ENCODE data around the gene PBX3.

The PBX3 gene

GRCh38 chr9:125757834-125758233, 10.7 kb downstream of the PBX3 start:
- no peak for DNase-seq (ENCODE audit: extremely low read depth, low read depth)
- TF ChIP-seq, protein P1, sequence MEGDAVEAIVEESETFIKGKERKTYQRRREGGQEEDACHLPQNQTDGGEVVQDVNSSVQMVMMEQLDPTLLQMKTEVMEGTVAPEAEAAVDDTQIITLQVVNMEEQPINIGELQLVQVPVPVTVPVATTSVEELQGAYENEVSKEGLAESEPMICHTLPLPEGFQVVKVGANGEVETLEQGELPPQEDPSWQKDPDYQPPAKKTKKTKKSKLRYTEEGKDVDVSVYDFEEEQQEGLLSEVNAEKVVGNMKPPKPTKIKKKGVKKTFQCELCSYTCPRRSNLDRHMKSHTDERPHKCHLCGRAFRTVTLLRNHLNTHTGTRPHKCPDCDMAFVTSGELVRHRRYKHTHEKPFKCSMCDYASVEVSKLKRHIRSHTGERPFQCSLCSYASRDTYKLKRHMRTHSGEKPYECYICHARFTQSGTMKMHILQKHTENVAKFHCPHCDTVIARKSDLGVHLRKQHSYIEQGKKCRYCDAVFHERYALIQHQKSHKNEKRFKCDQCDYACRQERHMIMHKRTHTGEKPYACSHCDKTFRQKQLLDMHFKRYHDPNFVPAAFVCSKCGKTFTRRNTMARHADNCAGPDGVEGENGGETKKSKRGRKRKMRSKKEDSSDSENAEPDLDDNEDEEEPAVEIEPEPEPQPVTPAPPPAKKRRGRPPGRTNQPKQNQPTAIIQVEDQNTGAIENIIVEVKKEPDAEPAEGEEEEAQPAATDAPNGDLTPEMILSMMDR (IDR thresholded peaks at IDR 0.05; ENCODE audit: low read depth, low read length): no peak

DNA sequence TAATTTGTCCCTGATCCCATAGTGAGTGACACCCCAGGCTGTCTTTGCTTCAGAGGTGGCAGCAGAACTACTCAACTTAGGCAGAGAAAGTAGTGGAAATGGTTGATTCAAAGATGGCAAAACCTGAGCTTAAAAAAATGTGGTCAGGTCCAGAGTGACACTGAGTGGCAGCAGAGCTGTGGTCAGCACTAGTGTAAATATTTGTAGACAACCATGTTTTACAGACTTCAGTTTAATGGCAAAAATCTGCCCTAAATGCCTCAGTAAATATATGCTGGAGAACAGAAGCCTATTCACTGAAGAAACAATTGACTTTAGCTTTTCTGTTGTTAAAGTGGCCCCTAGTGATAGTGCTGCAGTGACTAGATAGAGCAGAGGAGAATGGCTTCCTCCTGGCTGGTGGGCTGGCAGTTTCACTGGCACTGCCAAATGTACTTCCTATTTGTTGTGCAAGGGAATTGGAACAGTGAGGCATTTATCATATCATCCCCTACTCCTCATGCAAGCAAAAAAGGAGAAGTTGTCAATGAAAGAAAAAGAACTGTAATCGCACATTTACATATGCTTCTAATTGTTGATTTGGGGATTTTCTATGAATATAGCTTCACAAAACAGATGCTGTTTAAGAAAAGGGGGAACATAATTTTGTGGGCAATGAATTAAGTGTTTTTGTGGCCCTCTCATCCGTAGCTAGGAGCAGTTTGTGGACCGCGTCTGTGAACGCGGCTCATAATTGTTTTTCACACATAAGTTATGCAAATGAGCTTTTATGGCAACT, 12.0 kb downstream of the PBX3 start:
- DNase-seq (ENCODE audit: extremely low read depth, low read depth): no peak
- TF ChIP-seq, protein P1 (IDR thresholded peaks at IDR 0.05; ENCODE audit: low read depth, low read length): no peak

GRCh38 chr9:125759764-125760129, 12.6 kb downstream of the PBX3 start:
- TF ChIP-seq, protein P1 (IDR thresholded peaks at IDR 0.05; ENCODE audit: low read depth, low read length): no peak
- no peak for DNase-seq (ENCODE audit: extremely low read depth, low read depth)

GRCh38 chr9:125760537-125760936, 13.4 kb downstream of the PBX3 start:
- no peak for DNase-seq (ENCODE audit: extremely low read depth, low read depth)
- TF ChIP-seq, protein P1 (IDR thresholded peaks at IDR 0.05; ENCODE audit: low read depth, low read length): no peak

- DNase-seq (ENCODE audit: extremely low read depth, low read depth): no peak
- TF ChIP-seq, protein P1 (IDR thresholded peaks at IDR 0.05; ENCODE audit: low read depth, low read length): no peak
Observed at GRCh38 chr9:125761676-125762450, 14.7 kb downstream of the PBX3 start.

DNA sequence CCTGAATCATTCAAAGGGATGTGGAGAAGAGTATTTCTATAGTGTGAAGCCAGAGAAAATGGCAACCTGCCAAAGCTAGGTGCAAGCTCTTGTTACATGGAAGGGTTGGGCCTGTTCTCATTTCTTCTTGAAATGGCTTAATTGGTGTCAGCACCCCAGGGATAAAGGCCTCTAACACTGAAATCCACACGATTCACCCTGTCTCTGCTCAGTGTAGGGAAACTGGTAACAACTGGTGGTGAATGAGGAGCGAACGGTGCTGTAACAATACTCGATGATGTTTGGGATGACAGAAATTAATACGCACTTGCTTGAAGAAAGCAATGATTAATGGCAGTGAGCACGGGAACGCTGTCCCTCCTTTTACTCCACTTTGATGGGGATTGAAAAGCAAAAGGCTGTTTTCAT, 16.2 kb downstream of the PBX3 start:
- DNase-seq (ENCODE audit: extremely low read depth, low read depth): no peak
- TF ChIP-seq, protein P1 (IDR thresholded peaks at IDR 0.05; ENCODE audit: low read depth, low read length): no peak

DNA sequence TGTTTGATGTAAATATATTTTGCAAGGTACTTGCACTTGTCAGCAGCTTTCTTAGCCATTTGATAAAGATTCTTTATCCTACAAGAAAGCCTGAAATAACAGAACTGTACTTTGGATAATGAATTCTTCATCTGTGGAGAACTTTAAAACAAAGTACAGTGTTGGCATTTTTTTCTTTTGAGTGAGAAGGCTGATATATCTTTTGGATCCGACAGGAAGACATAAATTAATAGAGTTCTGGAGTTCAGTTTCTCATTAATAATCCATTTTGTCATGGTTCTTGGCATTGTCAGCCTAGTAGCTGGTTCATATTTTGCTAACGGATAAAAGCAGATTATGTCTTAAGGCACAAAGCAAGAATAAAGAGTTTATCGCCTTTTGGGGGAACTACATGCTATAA, 17.0 kb downstream of the PBX3 start:
- DNase-seq (ENCODE audit: extremely low read depth, low read depth): no peak

More for the DNA sequence above, 17.0 kb downstream of the PBX3 start:
- TF ChIP-seq, protein P1 (IDR thresholded peaks at IDR 0.05; ENCODE audit: low read depth, low read length): no peak
